Activated naive CD8-positive, alpha-beta T cell treated with anti-CD3 and anti-CD28 coated beads, Interleukin-2, amount 10 ng/mL, durations not matched to agents 7 days and 5 days (primary cell): ENCODE results near the gene SHISA8. TPM values are rescaled to one million over a fixed set of nuclear protein-coding genes. Genes with fewer than 3 reads are reported as not detected.

ENCODE experiments used
- ATAC-seq: fragments of 150-1000 bp; cut with Tn5 transposase; one replicate; pipeline ENCODE4 v1.10.0; 2021; ENCODE audit warnings: low read depth, moderate library complexity
- POLR2A ChIA-PET: fragments of 350-600 bp; sonication (Branson Sonifier 250); formaldehyde crosslinking; loops from one replicate; lab custom pipeline; 2021; ENCODE audit warnings: antibody characterized with exemption; lab: Charles Lee
- DNase-seq: peaks from one replicate; pipeline ENCODE4 v3.0.0; 2021
- H3K27ac Mint-ChIP-seq: one replicate; pipeline ENCODE4 v1.8.0; 2022; ENCODE audit warnings: mild to moderate bottlenecking, mixed read lengths
- H3K27me3 Mint-ChIP-seq: one replicate; pipeline ENCODE4 v1.8.0; 2022; ENCODE audit warnings: mild to moderate bottlenecking, moderate library complexity, mixed read lengths
- H3K36me3 Mint-ChIP-seq: one replicate; pipeline ENCODE4 v1.8.0; 2021; ENCODE audit warnings: mild to moderate bottlenecking, mixed read lengths
- H3K4me1 Mint-ChIP-seq: one replicate; pipeline ENCODE4 v1.8.0; 2021; ENCODE audit warnings: mixed read lengths
- H3K4me3 Mint-ChIP-seq: one replicate; pipeline ENCODE4 v1.8.0; 2022; ENCODE audit warnings: mild to moderate bottlenecking, moderate library complexity, mixed read lengths
- H3K9me3 Mint-ChIP-seq: one replicate; pipeline ENCODE4 v1.8.0; 2021; ENCODE audit warnings: mixed read lengths
- total RNA-seq, 2 experiments: library from RNA; stranded (reverse); gene quantifications; one replicate each; pipeline ENCODE4 v1.2.3, GENCODE V29; 2021

SHISA8 gene
- total RNA-seq, 2 experiments from 2014 or later, result not detected

GRCh38 chr22:41907436-41908401, 7.2 kb downstream of the SHISA8 start:
- DNase-seq (no peak), ATAC-seq (peak; percentile 21)
- no peaks in the 10 kb centered on the region for H3K9me3 Mint-ChIP-seq
- peaks cover 15% of the 10 kb centered on the region for H3K4me1 Mint-ChIP-seq
- peaks cover 25% of the 10 kb centered on the region for H3K27me3 Mint-ChIP-seq
- H3K4me3 Mint-ChIP-seq, result no peak overlapping the region
- no peak overlapping the region for H3K27ac Mint-ChIP-seq
- peaks cover 9% of the 10 kb centered on the region for H3K36me3 Mint-ChIP-seq
- POLR2A ChIA-PET, result interaction anchor here (0.7 to 2.1 kb wide), 8 partner anchors 9 to 209 kb away, joined by 3 to 10 read pairs (median 4); partner anchors contain the start of genes MEI1 and TNFRSF13C

- POLR2A ChIA-PET, result interaction anchor here (0.8 to 2.1 kb wide), 2 partner anchors 10 to 19 kb away, joined by 3 to 10 read pairs; partner anchors contain the start of gene TNFRSF13C
- H3K4me3 Mint-ChIP-seq, result no peak overlapping the region
- H3K4me1 Mint-ChIP-seq, result peaks cover 15% of the 10 kb centered on the region
- peaks cover 9% of the 10 kb centered on the region for H3K36me3 Mint-ChIP-seq
- no peak for DNase-seq
- no peaks in the 10 kb centered on the region for H3K9me3 Mint-ChIP-seq
- H3K27ac Mint-ChIP-seq, result peak overlapping the region; percentile 37
- no peak for ATAC-seq
- H3K27me3 Mint-ChIP-seq, result peaks cover 16% of the 10 kb centered on the region
Observed at GRCh38 chr22:41906822-41907221, 8.1 kb downstream of the SHISA8 start.

- POLR2A ChIA-PET, result interaction anchor here (0.7 kb wide), 1 partner anchor 10 kb away, joined by 3 read pairs; no protein-coding TSS in a partner anchor
- H3K4me1 Mint-ChIP-seq, result peaks cover 15% of the 10 kb centered on the region
- H3K9me3 Mint-ChIP-seq, result no peaks in the 10 kb centered on the region
- H3K27me3 Mint-ChIP-seq, result peaks cover 10% of the 10 kb centered on the region
- ATAC-seq (no peak), DNase-seq (no peak)
- H3K4me3 Mint-ChIP-seq, result no peak overlapping the region
- peak overlapping the region; percentile 60 for H3K27ac Mint-ChIP-seq
- H3K36me3 Mint-ChIP-seq, result peaks cover 12% of the 10 kb centered on the region
Observed at GRCh38 chr22:41905411-41906202, 9.3 kb downstream of the SHISA8 start.

- Mint-ChIP-seq H3K27ac (no peak overlapping the region), H3K9me3 (no peaks in the 10 kb centered on the region), H3K4me3 (no peak overlapping the region), H3K36me3 (peaks cover 12% of the 10 kb centered on the region), H3K27me3 (peaks cover 8% of the 10 kb centered on the region), H3K4me1 (peaks cover 15% of the 10 kb centered on the region)
- no peak for ATAC-seq
- no peak for DNase-seq
- POLR2A ChIA-PET, result no interaction called here
Observed at GRCh38 chr22:41904450-41905410, 10.1 kb downstream of the SHISA8 start.

- no peaks in the 10 kb centered on the region for H3K27me3 Mint-ChIP-seq
- no peak for DNase-seq
- H3K4me1 Mint-ChIP-seq, result peaks cover 5% of the 10 kb centered on the region
- POLR2A ChIA-PET, result interaction anchor here (0.6 to 1.5 kb wide), 2 partner anchors 22 to 102 kb away, joined by 4 read pairs; partner anchors contain the start of gene CCDC134
- no peak overlapping the region for H3K27ac Mint-ChIP-seq
- no peaks in the 10 kb centered on the region for H3K9me3 Mint-ChIP-seq
- no peak overlapping the region for H3K4me3 Mint-ChIP-seq
- H3K36me3 Mint-ChIP-seq, result peaks cover 8% of the 10 kb centered on the region
- ATAC-seq, result no peak
Observed at GRCh38 chr22:41902932-41903421, 11.9 kb downstream of the SHISA8 start.

GRCh38 chr22:41902016-41902415, 12.9 kb downstream of the SHISA8 start:
- Mint-ChIP-seq H3K27me3 (no peaks in the 10 kb centered on the region), H3K36me3 (peaks cover 8% of the 10 kb centered on the region), H3K4me3 (no peak overlapping the region), H3K4me1 (no peaks in the 10 kb centered on the region), H3K27ac (no peak overlapping the region), H3K9me3 (no peaks in the 10 kb centered on the region)
- no peak for ATAC-seq
- no peak for DNase-seq
- POLR2A ChIA-PET, result interaction anchor here (1.5 kb wide), 1 partner anchor 101 kb away, joined by 4 read pairs; the partner anchor contains the start of gene CCDC134

GRCh38 chr22:41900652-41901312, 14.1 kb downstream of the SHISA8 start:
- H3K4me3 Mint-ChIP-seq, result no peak overlapping the region
- DNase-seq (no peak), ATAC-seq (no peak)
- POLR2A ChIA-PET, result no interaction called here
- H3K4me1 Mint-ChIP-seq, result no peaks in the 10 kb centered on the region
- peaks cover 6% of the 10 kb centered on the region for H3K36me3 Mint-ChIP-seq
- no peaks in the 10 kb centered on the region for H3K9me3 Mint-ChIP-seq
- H3K27ac Mint-ChIP-seq, result no peak overlapping the region
- H3K27me3 Mint-ChIP-seq, result no peaks in the 10 kb centered on the region

- no peak overlapping the region for H3K4me3 Mint-ChIP-seq
- no peaks in the 10 kb centered on the region for H3K4me1 Mint-ChIP-seq
- H3K27ac Mint-ChIP-seq, result no peak overlapping the region
- no peak for ATAC-seq
- peaks cover 5% of the 10 kb centered on the region for H3K36me3 Mint-ChIP-seq
- no peak for DNase-seq
- POLR2A ChIA-PET, result no interaction called here
- no peaks in the 10 kb centered on the region for H3K9me3 Mint-ChIP-seq
- H3K27me3 Mint-ChIP-seq, result no peaks in the 10 kb centered on the region
Observed at GRCh38 chr22:41899992-41900651, 14.8 kb downstream of the SHISA8 start.

- POLR2A ChIA-PET, result no interaction called here
- peaks cover 6% of the 10 kb centered on the region for H3K36me3 Mint-ChIP-seq
Observed at GRCh38 chr22:41899110-41899509, 15.8 kb downstream of the SHISA8 start.

GRCh38 chr22:41898645-41899044, 16.2 kb downstream of the SHISA8 start:
- no peak for ATAC-seq
- Mint-ChIP-seq H3K4me3 (no peak overlapping the region), H3K27ac (no peak overlapping the region), H3K36me3 (peaks cover 5% of the 10 kb centered on the region), H3K9me3 (no peaks in the 10 kb centered on the region), H3K4me1 (no peaks in the 10 kb centered on the region), H3K27me3 (no peaks in the 10 kb centered on the region)
- POLR2A ChIA-PET, result no interaction called here
- no peak for DNase-seq

More at GRCh38 chr22:41899110-41899509, 15.8 kb downstream of the SHISA8 start:
- Mint-ChIP-seq H3K27me3 (no peaks in the 10 kb centered on the region), H3K4me1 (no peaks in the 10 kb centered on the region), H3K9me3 (no peaks in the 10 kb centered on the region), H3K4me3 (no peak overlapping the region), H3K27ac (no peak overlapping the region)
- no peak for DNase-seq
- ATAC-seq, result no peak

GRCh38 chr22:41893591-41894375, 21.1 kb downstream of the SHISA8 start:
- POLR2A ChIA-PET, result no interaction called here
- DNase-seq (no peak), ATAC-seq (no peak)
- Mint-ChIP-seq H3K27me3 (no peaks in the 10 kb centered on the region), H3K9me3 (no peaks in the 10 kb centered on the region), H3K4me1 (no peaks in the 10 kb centered on the region), H3K36me3 (peaks cover 14% of the 10 kb centered on the region), H3K4me3 (no peak overlapping the region), H3K27ac (no peak overlapping the region)
